ENCODE measurements around the gene PTK6.

PTK6 gene

GRCh38 chr20:63538204-63539091 is 1.3 kb upstream of the PTK6 start:
- TF ChIP-seq CTCF (conservative IDR thresholded peaks at IDR 0.05), result peak; percentile 70
- H3K27ac ChIP-seq, result peak overlapping the region; percentile 95

GRCh38 chr20:63537525-63538203 is 488 bp upstream of the PTK6 start:
- peak; percentile 95 for TF ChIP-seq CTCF (conservative IDR thresholded peaks at IDR 0.05)
- H3K27ac ChIP-seq, result peak overlapping the region; percentile 95

- H3K27ac ChIP-seq, result peak overlapping the region; percentile 95
- TF ChIP-seq CTCF (conservative IDR thresholded peaks at IDR 0.05), result no peak
Observed at GRCh38 chr20:63536241-63536977, 767 bp downstream of the PTK6 start.

- peak overlapping the region; percentile 88 for H3K27ac ChIP-seq
Observed at GRCh38 chr20:63534831-63535651, 2.1 kb downstream of the PTK6 start.

GRCh38 chr20:63534427-63534830 is 2.7 kb downstream of the PTK6 start:
- peak overlapping the region; percentile 88 for H3K27ac ChIP-seq

More at GRCh38 chr20:63534831-63535651, 2.1 kb downstream of the PTK6 start:
- TF ChIP-seq CTCF (conservative IDR thresholded peaks at IDR 0.05), result no peak

GRCh38 chr20:63533871-63534393 is 3.2 kb downstream of the PTK6 start:
- H3K27ac ChIP-seq, result peak overlapping the region; percentile 88

More at GRCh38 chr20:63534427-63534830, 2.7 kb downstream of the PTK6 start:
- no peak for TF ChIP-seq CTCF (conservative IDR thresholded peaks at IDR 0.05)

More at GRCh38 chr20:63533871-63534393, 3.2 kb downstream of the PTK6 start:
- TF ChIP-seq CTCF (conservative IDR thresholded peaks at IDR 0.05), result no peak
